ENCODE measurements around the gene EMC10.
"Not testable (repeated sequence)": the region's sequence is repeated elsewhere in the genome, so short reads cannot be mapped to it uniquely, and the experiment has no call there.

The EMC10 gene

DNA sequence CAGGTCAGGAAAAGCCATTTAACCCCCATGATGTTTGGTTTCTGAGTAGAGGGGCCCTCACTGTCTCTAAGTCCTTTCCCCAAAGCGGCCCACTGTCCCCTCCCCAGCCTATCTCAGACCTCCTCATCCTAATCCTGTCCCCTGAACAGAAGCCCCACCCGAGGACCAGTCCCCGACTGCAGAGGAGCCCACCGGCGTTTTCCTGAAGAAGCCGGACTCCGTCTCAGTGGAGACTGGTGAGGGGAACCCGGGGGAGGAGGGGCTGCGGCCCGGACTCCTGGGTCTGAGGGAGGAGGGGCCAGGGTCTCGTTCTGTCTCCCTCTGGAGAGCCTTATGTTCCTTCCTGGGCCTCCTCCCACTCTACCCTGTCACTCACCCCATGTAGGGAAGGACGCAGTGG is 40.7 kb upstream of the EMC10 start:
- Mint-ChIP-seq H3K27me3 (ENCODE audit: low read depth, poor library complexity) (peaks cover 48% of the 10 kb centered on the region), H3K36me3 (ENCODE audit: low read depth) (no peaks in the 10 kb centered on the region)
- TF ChIP-seq, protein P1, sequence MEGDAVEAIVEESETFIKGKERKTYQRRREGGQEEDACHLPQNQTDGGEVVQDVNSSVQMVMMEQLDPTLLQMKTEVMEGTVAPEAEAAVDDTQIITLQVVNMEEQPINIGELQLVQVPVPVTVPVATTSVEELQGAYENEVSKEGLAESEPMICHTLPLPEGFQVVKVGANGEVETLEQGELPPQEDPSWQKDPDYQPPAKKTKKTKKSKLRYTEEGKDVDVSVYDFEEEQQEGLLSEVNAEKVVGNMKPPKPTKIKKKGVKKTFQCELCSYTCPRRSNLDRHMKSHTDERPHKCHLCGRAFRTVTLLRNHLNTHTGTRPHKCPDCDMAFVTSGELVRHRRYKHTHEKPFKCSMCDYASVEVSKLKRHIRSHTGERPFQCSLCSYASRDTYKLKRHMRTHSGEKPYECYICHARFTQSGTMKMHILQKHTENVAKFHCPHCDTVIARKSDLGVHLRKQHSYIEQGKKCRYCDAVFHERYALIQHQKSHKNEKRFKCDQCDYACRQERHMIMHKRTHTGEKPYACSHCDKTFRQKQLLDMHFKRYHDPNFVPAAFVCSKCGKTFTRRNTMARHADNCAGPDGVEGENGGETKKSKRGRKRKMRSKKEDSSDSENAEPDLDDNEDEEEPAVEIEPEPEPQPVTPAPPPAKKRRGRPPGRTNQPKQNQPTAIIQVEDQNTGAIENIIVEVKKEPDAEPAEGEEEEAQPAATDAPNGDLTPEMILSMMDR (IDR thresholded peaks at IDR 0.05), result no peak

DNA sequence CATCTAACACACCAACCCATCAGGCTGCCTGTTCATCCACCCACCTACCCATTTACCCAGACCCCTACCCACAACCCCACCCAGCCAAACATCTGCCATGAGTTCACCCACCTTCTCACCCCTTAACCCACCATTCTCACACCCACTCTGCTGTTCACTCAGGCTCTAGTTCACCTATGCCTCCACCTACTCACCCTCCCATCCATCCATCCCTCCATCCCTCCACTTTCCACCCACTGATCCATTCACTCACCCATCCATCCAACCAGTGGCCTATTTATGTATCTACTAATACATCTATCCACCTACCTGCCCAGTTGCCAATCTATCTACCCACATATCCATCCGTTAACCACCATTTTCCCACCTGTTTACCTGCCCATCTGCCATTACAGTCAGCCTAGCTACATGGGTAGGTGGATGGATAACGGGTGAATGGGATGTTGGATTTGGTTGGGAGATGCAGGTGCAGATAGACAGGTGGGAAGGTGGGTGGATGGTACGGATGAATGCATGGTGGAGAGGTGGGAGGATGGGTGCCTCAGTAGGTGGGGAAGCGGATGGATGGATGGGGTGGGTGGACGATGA is 38.4 kb upstream of the EMC10 start:
- TF ChIP-seq, protein P1 (IDR thresholded peaks at IDR 0.05), result no peak
- Mint-ChIP-seq H3K27me3 (ENCODE audit: low read depth, poor library complexity) (peaks cover 44% of the 10 kb centered on the region), H3K36me3 (ENCODE audit: low read depth) (no peaks in the 10 kb centered on the region)

More for the DNA sequence above, 40.7 kb upstream of the EMC10 start:
- H3K4me1 Mint-ChIP-seq, result peaks cover 43% of the 10 kb centered on the region
- no peaks in the 10 kb centered on the region for H3K9me3 Mint-ChIP-seq
- DNase-seq, result no peak
- no peak overlapping the region for H3K4me3 Mint-ChIP-seq
- no peak overlapping the region for H3K27ac Mint-ChIP-seq

DNA sequence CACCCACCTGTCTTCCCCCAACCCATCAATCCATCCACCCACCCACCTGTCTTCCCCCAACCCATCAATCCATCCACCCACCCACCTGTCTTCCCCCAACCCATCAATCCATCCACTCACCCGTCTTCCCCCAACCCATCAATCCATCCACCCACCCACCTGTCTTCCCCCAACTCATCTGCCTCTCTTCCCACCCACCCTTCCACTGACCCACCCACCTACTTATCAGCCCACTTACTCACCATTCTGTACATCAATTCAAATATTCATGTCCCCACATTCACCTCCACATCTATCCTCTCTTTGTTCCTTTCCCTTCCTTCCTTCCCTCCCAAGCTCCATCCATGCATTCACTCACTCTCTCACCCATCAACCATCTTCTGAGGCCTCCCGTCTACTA is 37.2 kb upstream of the EMC10 start:
- Mint-ChIP-seq H3K4me1 (peaks cover 15% of the 10 kb centered on the region), H3K27me3 (ENCODE audit: low read depth, poor library complexity) (peaks cover 46% of the 10 kb centered on the region)
- H3K4me3 Mint-ChIP-seq; H3K36me3 Mint-ChIP-seq (ENCODE audit: low read depth); H3K27ac Mint-ChIP-seq; DNase-seq; H3K9me3 Mint-ChIP-seq: not testable (repeated sequence)

More for the DNA sequence above, 38.4 kb upstream of the EMC10 start:
- H3K27ac Mint-ChIP-seq, result no peak overlapping the region
- no peak for DNase-seq
- H3K4me3 Mint-ChIP-seq, result no peak overlapping the region
- H3K4me1 Mint-ChIP-seq, result peaks cover 26% of the 10 kb centered on the region
- no peaks in the 10 kb centered on the region for H3K9me3 Mint-ChIP-seq

DNA sequence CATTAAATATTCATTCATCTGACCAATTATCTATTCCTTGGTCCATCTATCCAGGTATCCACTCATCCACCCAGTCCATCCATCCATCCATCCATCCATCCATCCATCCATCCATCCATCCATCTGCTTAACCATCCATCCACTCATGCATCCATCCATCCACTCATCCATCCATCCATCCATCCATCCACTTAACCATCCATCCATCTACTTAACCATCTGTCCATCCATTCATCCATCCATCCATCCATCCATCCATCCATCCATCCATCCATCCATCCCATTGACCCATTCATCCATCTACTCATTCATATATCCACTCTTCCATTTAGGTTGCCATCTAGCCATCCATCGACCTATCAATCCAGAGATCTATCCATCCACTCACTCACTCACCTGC is 32.2 kb upstream of the EMC10 start:
- no peak overlapping the region for H3K27ac Mint-ChIP-seq
- H3K9me3 Mint-ChIP-seq, result peaks cover 8% of the 10 kb centered on the region

GRCh38 chr19:50447053-50447452 is 29.3 kb upstream of the EMC10 start:
- Mint-ChIP-seq H3K9me3 (peaks cover 8% of the 10 kb centered on the region), H3K27me3 (ENCODE audit: low read depth, poor library complexity) (peaks cover 30% of the 10 kb centered on the region), H3K27ac (no peak overlapping the region), H3K4me3 (no peak overlapping the region), H3K4me1 (no peaks in the 10 kb centered on the region), H3K36me3 (ENCODE audit: low read depth) (no peaks in the 10 kb centered on the region)
- TF ChIP-seq, protein P1 (IDR thresholded peaks at IDR 0.05), result no peak
- DNase-seq, result no peak

More for the DNA sequence above, 32.2 kb upstream of the EMC10 start:
- peaks cover 33% of the 10 kb centered on the region for H3K27me3 Mint-ChIP-seq (ENCODE audit: low read depth, poor library complexity)
- no peak overlapping the region for H3K4me3 Mint-ChIP-seq
- no peaks in the 10 kb centered on the region for H3K4me1 Mint-ChIP-seq
- TF ChIP-seq, protein P1 (IDR thresholded peaks at IDR 0.05), result no peak
- H3K36me3 Mint-ChIP-seq (ENCODE audit: low read depth), result no peaks in the 10 kb centered on the region
- no peak for DNase-seq

DNA sequence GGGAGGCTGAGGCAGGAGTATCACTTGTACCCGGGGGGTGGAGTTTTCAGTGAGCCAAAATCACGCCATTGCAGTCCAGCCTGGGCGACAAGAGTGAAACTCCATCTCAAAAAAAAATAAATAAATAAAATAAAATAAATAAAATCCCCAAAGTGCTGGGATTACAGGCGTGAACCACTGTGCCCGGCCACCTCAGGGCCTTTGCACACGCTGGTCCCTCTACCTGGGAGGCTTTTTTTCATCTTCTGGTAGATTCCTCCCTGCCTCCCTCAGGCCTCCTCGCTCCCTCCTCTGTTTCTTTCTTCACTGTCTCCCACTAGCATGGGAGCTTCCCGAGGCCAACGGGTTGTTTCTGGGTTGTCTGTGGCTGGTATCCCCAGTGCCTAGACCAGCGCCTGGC is 28.6 kb upstream of the EMC10 start:
- peaks cover 31% of the 10 kb centered on the region for H3K27me3 Mint-ChIP-seq (ENCODE audit: low read depth, poor library complexity)
- peaks cover 8% of the 10 kb centered on the region for H3K9me3 Mint-ChIP-seq
- no peak for DNase-seq
- no peak overlapping the region for H3K27ac Mint-ChIP-seq
- TF ChIP-seq, protein P1 (IDR thresholded peaks at IDR 0.05), result no peak
- no peaks in the 10 kb centered on the region for H3K4me1 Mint-ChIP-seq
- H3K36me3 Mint-ChIP-seq (ENCODE audit: low read depth), result no peaks in the 10 kb centered on the region
- no peak overlapping the region for H3K4me3 Mint-ChIP-seq

All from nephron progenitor cell (in vitro differentiated cells).